ENCODE data around the gene TENT4A.

Gene TENT4A

GRCh38 chr5:6713274-6714225 is at the start of gene TENT4A:
TSS of gene TENT4A (plus strand) at chr5:6713432. CDS start at chr5:6713984, 552 bp downstream.
- no peak for TF ChIP-seq CTCF (IDR thresholded peaks at IDR 0.05)

- no peak for TF ChIP-seq CTCF (IDR thresholded peaks at IDR 0.05)
These were observed 46.5 kb upstream of the TENT4A start for GRCh38 chr5:6666762-6667161.

GRCh38 chr5:6667648-6668047 is 45.6 kb upstream of the TENT4A start:
- no peak for TF ChIP-seq CTCF (IDR thresholded peaks at IDR 0.05)

GRCh38 chr5:6673031-6673430 is 40.2 kb upstream of the TENT4A start:
- no peak for TF ChIP-seq CTCF (IDR thresholded peaks at IDR 0.05)

GRCh38 chr5:6673963-6674362 is 39.3 kb upstream of the TENT4A start:
- TF ChIP-seq CTCF (IDR thresholded peaks at IDR 0.05): no peak

GRCh38 chr5:6674421-6674820 is 38.8 kb upstream of the TENT4A start:
- TF ChIP-seq CTCF (IDR thresholded peaks at IDR 0.05): no peak

GRCh38 chr5:6674886-6675285 is 38.3 kb upstream of the TENT4A start:
- no peak for TF ChIP-seq CTCF (IDR thresholded peaks at IDR 0.05)

Data from LNCAP (cell line).